Kidney (tissue), 14 donors: ENCODE data around the gene ITCH. TPM values are rescaled to one million over a fixed set of nuclear protein-coding genes. Genes with fewer than 3 reads are reported as not detected.

Experiments
- DNase-seq, 5 donors: peaks; one replicate each; pipeline ENCODE4 v3.0.0-alpha.2; 2013 to 2020
- FAIRE-seq: peaks from 2 replicates; lab custom pipeline; 2012; peaks lifted over from hg19 to GRCh38; lab: Jason Lieb, UNC
- H3K27ac ChIP-seq, 2 donors: one replicate each; pipeline ENCODE4 v1.7.0; 2013; ENCODE audit warnings: low read depth in 2 of 2, low read length in 2 of 2, inconsistent platforms in 1 of 2
- H3K27me3 ChIP-seq: one replicate; pipeline ENCODE4 v1.7.1; 2013; ENCODE audit warnings: low read length, inconsistent platforms; ENCODE audit not compliant: control insufficient read depth, insufficient read depth
- H3K36me3 ChIP-seq, 3 donors: one replicate each; pipeline versions ENCODE4 v1.7.0 to v1.7.1; 2013; ENCODE audit warnings: low read length in 3 of 3, control low read depth in 1 of 3, inconsistent platforms in 1 of 3; ENCODE audit not compliant: insufficient read depth in 3 of 3, control insufficient read depth in 2 of 3
- H3K4me1 ChIP-seq, 3 donors: one replicate each; pipeline versions ENCODE4 v1.7.0 to v1.7.1; 2013; ENCODE audit warnings: low read length in 3 of 3, inconsistent platforms in 1 of 3, low read depth in 1 of 3; ENCODE audit not compliant: control insufficient read depth in 2 of 3, insufficient read depth in 2 of 3
- H3K4me3 ChIP-seq, 3 donors: one replicate each; pipeline versions ENCODE4 v1.7.0 to v1.8.1; 2013; ENCODE audit warnings: low read length in 3 of 3, control low read depth in 1 of 3, inconsistent platforms in 1 of 3
- H3K9ac ChIP-seq, 3 donors: one replicate each; pipeline versions ENCODE4 v1.7.0 to v1.7.1; 2013; ENCODE audit warnings: low read length in 3 of 3, control low read depth in 1 of 3, inconsistent platforms in 1 of 3
- H3K9me3 ChIP-seq, 3 donors: one replicate each; pipeline versions ENCODE4 v1.7.0 to v1.7.1; 2013; ENCODE audit warnings: low read length in 3 of 3, control low read depth in 1 of 3, inconsistent platforms in 1 of 3; ENCODE audit not compliant: control insufficient read depth in 2 of 3, insufficient read depth in 1 of 3
- intact Hi-C: fragments of 100-400 bp; cut with DNase I; formaldehyde crosslinking; loops from one replicate; pipeline ENCODE4 v1.11.1; 2022
- microRNA-seq: library from miRNA; unstranded; fragments of <30 nt; microRNA quantifications from one replicate; pipeline ENCODE4 v1.2.0, GENCODE V29; 2020
- polyA plus RNA-seq: library from polyadenylated mRNA; stranded (reverse); fragments of 350-450 nt; fragmentation: Illumina TruSeq; extraction: RNeasy Lipid Tissue Mini Kit (QIAGEN cat#74804); gene quantifications from one replicate; pipeline ENCODE4 v1.2.3, GENCODE V29; 2014; ENCODE audit warnings: low read depth, low replicate concordance; ENCODE audit not compliant: insufficient read depth
- total RNA-seq: library from RNA; stranded (reverse); fragmentation: NEBNext Ultra II Directional; extraction: Animal tissue kit (Norgen Biotek cat#: 25700); gene quantifications from one replicate; pipeline ENCODE4 v1.2.1, GENCODE V29; 2021
- TF ChIP-seq, protein P1 (sequence below): IDR thresholded peaks from 3 replicates; pipeline ENCODE4 v1.5.1; 2012; ENCODE audit warnings: mild to moderate bottlenecking, moderate library complexity, borderline replicate concordance; ENCODE audit not compliant: insufficient read depth; ENCODE audit errors: extremely low read depth
- donor health status: control.
- donor health status: control.
- donor health status: control.
- donor health status: control.
- donor health status: control.
- donor health status: DM: yes; HTN: yes; CAD: no.
- donor health status: Normal renal cell carcinoma (clear cell type).

ITCH gene
- total and polyA plus RNA-seq, 2 donors from 2014 or later: 10.1 to 63.1 TPM

DNA sequence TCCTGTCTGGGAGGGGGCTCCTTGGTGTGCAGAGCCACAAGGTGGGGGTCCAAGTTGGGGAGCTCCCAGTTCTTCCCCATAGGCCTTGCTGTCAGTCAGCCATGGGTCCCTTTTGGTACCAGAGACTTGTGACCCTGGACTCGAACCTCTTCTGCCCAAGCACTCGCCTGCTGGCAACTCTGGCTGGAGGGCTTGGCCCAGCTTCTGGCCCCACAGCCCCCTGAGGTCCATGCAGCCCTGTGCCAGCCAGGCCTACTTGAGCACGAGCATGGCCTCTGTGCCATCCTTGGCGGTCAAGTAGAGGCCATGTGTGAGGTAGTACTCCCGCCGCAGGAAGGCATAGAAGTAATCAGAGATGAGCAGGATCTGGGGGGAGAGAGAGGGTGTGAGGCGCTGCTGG, 197.5 kb downstream of the ITCH start:
- TF ChIP-seq, protein P1, sequence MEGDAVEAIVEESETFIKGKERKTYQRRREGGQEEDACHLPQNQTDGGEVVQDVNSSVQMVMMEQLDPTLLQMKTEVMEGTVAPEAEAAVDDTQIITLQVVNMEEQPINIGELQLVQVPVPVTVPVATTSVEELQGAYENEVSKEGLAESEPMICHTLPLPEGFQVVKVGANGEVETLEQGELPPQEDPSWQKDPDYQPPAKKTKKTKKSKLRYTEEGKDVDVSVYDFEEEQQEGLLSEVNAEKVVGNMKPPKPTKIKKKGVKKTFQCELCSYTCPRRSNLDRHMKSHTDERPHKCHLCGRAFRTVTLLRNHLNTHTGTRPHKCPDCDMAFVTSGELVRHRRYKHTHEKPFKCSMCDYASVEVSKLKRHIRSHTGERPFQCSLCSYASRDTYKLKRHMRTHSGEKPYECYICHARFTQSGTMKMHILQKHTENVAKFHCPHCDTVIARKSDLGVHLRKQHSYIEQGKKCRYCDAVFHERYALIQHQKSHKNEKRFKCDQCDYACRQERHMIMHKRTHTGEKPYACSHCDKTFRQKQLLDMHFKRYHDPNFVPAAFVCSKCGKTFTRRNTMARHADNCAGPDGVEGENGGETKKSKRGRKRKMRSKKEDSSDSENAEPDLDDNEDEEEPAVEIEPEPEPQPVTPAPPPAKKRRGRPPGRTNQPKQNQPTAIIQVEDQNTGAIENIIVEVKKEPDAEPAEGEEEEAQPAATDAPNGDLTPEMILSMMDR: no peak
- no peaks in the 10 kb centered on the region for H3K27me3 ChIP-seq
- no peak overlapping the region for H3K27ac ChIP-seq
- no peaks in the 10 kb centered on the region for H3K9me3 ChIP-seq
- intact Hi-C loops: no loop called here
- no peak overlapping the region for H3K9ac ChIP-seq
- H3K36me3 ChIP-seq: no peaks in the 10 kb centered on the region
- DNase-seq: peak in 1 of 5 donors; percentile 71
- peaks cover 0 to 5% (median 0%) of the 10 kb centered on the region in 3 donors for H3K4me1 ChIP-seq
- FAIRE-seq: no peak
- no peak overlapping the region for H3K4me3 ChIP-seq

Small RNA genes within 50 kb of the gene (microRNA-seq; reads per million reads assigned to microRNA genes)
- gene MIR644A: not detected

Other genes starting within 250 kb of the ITCH start
- not detected for gene ASIP, start 121.8 kb upstream of the ITCH start, total RNA-seq
- 0.84 TPM for gene ASIP, start 121.8 kb upstream of the ITCH start, polyA plus RNA-seq
- 70.3 TPM for gene AHCY, start 59.9 kb upstream of the ITCH start, total RNA-seq
- 144 TPM for gene AHCY, start 59.9 kb upstream of the ITCH start, polyA plus RNA-seq
- 185 TPM for gene DYNLRB1, start 153.1 kb downstream of the ITCH start, total RNA-seq
- 676 TPM for gene DYNLRB1, start 153.1 kb downstream of the ITCH start, polyA plus RNA-seq
- gene MAP1LC3A, start 195.4 kb downstream of the ITCH start, total RNA-seq: 42.5 TPM
- 153 TPM for gene MAP1LC3A, start 195.4 kb downstream of the ITCH start, polyA plus RNA-seq